Left renal cortex interstitium (tissue), 4 donors: Measurements from ENCODE around the gene DOK5. TPM values are rescaled to one million over a fixed set of nuclear protein-coding genes. Genes with fewer than 3 reads are reported as not detected.

ENCODE experiments used
- DNase-seq, 4 donors: peaks; one replicate each; pipeline ENCODE4 v3.0.0-alpha.2; 2013; ENCODE audit warnings: low read depth in 4 of 4, low spot score in 2 of 4, missing footprints in 1 of 4
- polyA plus RNA-seq, 4 donors: library from polyadenylated mRNA; unstranded; fragments of 120-200 nt; gene quantifications; one replicate each; pipeline ENCODE4 v1.2.1, GENCODE V29; 2013; ENCODE audit not compliant: insufficient read length in 4 of 4

DOK5 gene
- polyA plus RNA-seq, 4 donors: 8.4 to 12.1 (median 8.6) TPM

- no peak for DNase-seq
These were observed 131.0 kb downstream of the DOK5 start for GRCh38 chr20:54606380-54606779.

- DNase-seq: no peak
These were observed 132.8 kb downstream of the DOK5 start for GRCh38 chr20:54608039-54608745.

- no peak for DNase-seq
These were observed 133.6 kb downstream of the DOK5 start for GRCh38 chr20:54608943-54609342.

- DNase-seq: no peak
These were observed 136.5 kb downstream of the DOK5 start for GRCh38 chr20:54611708-54612412.

- DNase-seq: no peak
These were observed 143.0 kb downstream of the DOK5 start for GRCh38 chr20:54618412-54618811.

GRCh38 chr20:54619181-54619580, 143.8 kb downstream of the DOK5 start:
- DNase-seq: no peak

GRCh38 chr20:54619682-54620081, 144.3 kb downstream of the DOK5 start:
- no peak for DNase-seq

GRCh38 chr20:54620611-54621010, 145.2 kb downstream of the DOK5 start:
- DNase-seq: no peak

- no peak for DNase-seq
These were observed 147.2 kb downstream of the DOK5 start for GRCh38 chr20:54622333-54623295.

GRCh38 chr20:54623991-54624569, 148.7 kb downstream of the DOK5 start:
- no peak for DNase-seq

- DNase-seq: no peak
These were observed 149.5 kb downstream of the DOK5 start for GRCh38 chr20:54624706-54625390.

GRCh38 chr20:54625497-54625896, 150.1 kb downstream of the DOK5 start:
- DNase-seq: no peak

GRCh38 chr20:54626126-54626525, 150.7 kb downstream of the DOK5 start:
- DNase-seq: no peak

- DNase-seq: no peak
These were observed 154.2 kb downstream of the DOK5 start for GRCh38 chr20:54629632-54630031.

- DNase-seq: no peak
These were observed 155.2 kb downstream of the DOK5 start for GRCh38 chr20:54630582-54630981.

- DNase-seq: no peak
These were observed 155.7 kb downstream of the DOK5 start for GRCh38 chr20:54631059-54631458.

- DNase-seq: no peak
These were observed 158.3 kb downstream of the DOK5 start for GRCh38 chr20:54633374-54634355.

- DNase-seq: no peak
These were observed 161.2 kb downstream of the DOK5 start for GRCh38 chr20:54636575-54636974.

- DNase-seq: no peak
These were observed 164.5 kb downstream of the DOK5 start for GRCh38 chr20:54639941-54640340.
